Ramos (cell line): Measurements from ENCODE around the gene TMBIM4.
"Not testable (repeated sequence)": the region's sequence is repeated elsewhere in the genome, so short reads cannot be mapped to it uniquely, and the experiment has no call there.

Experiments
- in situ Hi-C: fragments of 300-500 bp; cut with MboI; formaldehyde crosslinking; loops from one replicate; pipeline ENCODE4 v1.14.3; 2022; ENCODE audit warnings: low sequenced_read_pairs; ENCODE audit not compliant: unreplicated experiment

TMBIM4 gene

DNA sequence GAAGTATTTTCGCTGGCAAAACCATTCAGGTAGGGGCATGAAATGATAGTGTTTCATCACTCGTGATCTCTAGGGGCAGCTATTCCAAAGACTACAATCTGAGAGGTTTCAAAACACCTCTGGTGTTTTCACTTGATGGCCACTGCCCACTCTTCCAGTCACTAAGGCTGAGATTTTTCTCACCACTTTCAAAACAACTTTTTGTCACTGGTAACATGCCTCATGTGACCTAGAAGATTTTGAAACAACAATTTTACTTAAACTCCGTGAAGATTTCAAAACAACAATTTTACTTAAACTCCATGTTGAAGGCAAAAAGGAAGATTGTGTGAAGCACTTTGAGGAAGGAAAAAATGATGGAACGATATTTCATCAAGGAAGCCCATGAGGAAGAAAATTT, 18.0 kb upstream of the TMBIM4 start:
- in situ Hi-C loops, result no loop called here

DNA sequence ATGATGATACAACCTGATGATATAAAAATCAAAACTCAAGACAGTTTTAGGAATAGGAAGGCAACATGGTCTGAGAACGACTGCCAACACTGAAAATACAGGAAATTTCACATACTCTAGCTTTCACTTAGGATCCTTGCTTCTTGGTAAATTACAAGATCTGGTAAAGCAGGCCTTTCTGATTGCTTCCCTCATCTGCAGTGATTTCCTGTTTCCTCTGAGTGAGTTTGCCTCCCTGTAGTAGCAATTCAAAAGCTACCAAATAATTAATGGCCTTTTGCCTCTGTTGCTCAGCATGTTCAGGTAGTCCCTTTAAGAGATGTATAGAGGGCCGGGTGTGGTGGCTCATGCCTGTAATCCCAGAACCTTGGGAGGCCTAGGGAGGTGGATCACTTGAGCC, 17.2 kb upstream of the TMBIM4 start:
- in situ Hi-C loops, result no loop called here

DNA sequence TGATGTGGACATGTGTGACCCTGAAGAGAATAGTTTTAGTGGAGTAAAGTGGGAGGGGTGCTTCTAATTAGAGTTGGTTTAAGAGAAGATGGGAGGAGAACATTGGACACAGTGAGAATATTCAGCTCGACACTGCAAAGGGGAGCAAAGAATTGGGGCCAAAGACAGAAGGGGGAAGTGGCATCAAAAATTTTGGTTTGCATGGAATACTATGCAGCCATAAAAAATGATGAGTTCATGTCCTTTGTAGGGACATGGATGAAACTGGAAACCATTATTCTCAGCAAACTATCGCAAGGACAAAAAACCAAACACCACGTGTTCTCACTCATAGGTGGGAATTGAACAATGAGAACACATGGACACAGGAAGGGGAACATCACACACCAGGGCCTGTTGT, 15.0 kb upstream of the TMBIM4 start:
- in situ Hi-C loops, result not testable (repeated sequence)

DNA sequence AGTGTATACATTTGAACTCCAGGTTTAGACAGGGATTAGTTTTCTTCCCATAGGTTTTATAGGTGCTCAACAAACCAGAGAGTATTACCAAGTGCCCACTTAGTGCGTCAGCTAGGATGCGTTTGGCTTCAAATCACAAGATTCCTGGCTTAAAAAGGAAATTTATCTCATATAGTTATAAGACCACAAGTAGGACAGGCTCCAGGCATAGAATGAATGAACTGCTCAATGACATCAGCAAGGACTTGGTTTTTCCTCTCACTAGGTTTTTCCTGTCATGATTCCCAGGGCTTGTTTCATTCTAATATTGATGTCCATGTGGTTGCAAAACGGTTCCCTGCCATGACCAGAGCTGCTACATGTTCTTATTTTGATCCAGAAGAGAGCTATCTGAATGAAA, 13.2 kb upstream of the TMBIM4 start:
- in situ Hi-C loops, result no loop called here

DNA sequence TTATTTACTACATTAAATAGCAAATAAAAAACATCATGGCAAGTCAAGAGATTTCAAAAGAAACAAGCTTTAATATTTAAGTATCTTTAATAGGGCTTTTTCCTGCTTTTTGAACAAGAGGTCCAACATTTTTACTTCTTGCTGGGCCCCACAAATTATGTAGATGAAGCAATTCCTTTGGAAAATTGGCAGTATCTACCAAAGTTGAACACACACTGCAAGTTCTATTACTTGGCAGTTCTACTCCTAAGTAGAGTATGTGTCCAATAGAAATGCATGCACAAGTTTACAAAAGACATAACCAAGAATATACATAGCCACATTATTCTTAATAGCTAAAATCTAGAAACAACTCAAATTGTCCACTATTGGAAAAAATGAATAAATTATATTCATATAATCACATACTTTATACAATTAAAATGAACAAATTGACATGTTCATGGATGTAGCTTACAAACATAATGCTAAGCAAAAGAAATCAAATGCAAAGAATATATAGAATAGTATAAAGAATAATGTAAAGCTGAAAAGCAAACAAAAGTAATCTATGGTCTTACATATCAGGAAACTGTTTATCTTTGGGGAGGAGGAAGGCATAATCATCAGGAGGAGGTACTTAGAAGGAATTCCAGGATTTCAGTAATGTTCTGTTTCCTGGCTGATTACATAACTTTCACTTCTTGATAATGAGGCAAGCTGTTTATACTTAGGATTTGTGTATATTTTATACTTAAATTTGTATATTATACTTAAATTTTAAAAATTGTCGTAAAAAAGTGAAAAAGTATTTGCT, 6.5 kb upstream of the TMBIM4 start:
- in situ Hi-C loops, result no loop called here

DNA sequence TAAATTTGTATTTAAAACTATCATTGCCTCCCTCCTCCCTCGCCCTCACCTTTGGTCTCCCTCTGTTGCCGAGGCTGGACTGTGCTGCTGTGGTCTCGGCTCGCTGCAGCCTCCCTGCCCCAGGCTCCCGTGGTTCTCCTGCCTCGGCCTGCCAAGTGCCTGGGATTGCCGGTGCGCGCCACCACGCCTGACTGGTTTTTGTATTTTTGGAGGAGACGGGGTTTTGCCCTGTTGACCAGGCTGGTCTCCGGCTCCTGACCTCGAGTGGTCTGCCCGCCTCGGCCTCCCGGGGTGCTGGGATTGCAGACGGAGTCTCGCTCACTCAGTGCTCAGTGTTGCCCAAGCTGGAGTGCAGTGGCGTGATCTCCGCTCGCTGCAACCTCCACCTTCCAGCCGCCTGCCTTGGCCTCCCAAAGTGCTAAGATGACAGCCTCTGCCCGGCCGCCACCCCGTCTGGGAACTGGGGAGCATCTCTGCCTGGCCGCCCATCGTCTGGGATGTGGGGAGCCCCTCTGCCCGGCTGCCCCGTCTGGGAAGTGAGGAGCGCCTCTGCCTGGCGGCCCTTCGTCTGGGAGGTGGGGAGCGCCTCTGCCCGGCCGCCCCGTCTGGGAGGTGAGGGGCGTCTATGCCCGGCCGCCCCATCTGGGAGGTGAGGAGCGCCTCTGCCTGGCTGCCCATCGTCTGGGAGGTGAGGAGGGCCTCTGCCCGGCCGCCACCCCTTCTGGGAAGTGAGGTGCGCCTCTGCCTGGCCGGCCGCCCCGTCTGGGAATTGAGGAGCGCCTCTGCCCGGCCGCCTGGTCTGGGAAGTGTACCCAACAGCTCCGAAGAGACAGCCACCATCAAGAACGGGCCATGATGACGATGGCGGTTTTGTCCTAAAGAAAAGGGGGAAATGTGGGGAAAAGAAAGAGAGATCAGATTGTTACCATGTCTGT, 4.9 kb upstream of the TMBIM4 start:
- in situ Hi-C loops, result not testable (repeated sequence)

DNA sequence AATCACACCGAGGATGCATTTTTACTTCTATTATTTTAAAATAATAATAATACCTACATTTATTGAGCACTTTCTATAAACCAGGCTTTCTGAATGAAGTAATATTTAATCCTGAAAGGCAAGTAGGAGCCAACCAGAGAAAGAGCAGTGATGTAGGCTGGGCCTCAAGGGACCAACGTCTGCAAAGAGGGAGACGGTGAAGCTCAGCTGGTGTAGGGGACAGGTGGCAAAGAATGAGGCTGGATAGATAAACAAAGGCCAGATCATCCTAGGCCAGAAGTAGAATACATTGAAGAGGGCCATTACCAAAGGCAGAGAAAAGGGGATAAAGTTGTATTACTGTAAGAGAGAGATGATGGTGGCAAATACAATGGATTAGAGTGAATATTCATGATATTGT, 810 bp upstream of the TMBIM4 start:
- in situ Hi-C loops, result no loop called here

DNA sequence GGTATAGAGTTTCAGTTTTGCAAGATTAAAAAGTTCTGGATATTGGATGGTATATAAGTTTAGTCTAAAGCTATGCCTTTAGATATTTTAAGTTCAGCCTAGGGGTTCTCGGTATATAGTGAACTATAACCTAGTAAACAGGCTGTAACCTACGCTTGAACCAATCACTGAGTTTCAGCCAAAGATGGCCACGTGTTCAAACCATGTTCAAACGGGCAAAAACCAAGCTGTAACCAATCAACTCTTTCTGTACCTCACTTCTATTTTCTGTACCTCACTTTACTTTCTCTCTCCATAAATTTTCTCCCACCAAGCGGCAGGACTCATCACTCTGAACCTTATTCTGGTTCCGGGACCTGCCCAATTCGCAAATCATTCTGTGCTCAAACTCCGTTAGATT, 1.4 kb downstream of the TMBIM4 start:
- in situ Hi-C loops, result no loop called here

DNA sequence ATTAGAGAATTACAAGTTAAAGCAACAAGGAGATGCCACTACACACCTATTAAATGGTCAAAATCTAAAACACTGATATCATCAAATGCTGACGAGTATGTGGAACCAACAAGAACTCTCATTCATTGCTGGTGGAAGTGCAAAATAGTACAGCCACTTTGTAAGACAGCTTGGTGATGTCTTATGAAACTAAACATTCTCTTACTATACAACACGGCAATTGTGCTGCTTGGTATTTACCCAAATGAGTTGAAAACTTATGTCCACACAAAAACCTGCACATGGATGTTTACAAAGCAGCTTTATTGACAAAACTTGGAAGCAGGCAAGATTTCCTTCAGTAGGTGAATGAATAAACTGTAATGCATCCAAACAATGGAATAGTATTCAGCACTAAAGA, 3.2 kb downstream of the TMBIM4 start:
- in situ Hi-C loops, result no loop called here

DNA sequence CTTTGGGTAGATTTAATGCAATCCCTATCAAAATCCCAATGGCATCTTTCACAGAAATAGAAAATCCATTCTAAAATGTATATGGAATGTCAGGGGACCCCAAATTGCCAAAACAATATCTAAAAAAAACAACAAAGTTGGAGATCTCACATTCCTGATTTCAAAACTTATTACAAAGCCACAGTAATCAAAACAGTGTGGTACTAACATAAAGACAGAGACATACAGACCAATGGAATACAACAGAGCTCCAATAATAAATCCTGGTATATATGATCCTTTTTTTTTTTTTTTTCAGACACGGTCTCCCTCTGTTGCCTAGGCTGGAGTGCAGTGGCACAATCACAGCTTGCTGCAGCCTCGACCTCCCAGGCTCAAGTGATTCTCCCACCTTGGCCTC, 4.7 kb downstream of the TMBIM4 start:
- in situ Hi-C loops, result no loop called here

DNA sequence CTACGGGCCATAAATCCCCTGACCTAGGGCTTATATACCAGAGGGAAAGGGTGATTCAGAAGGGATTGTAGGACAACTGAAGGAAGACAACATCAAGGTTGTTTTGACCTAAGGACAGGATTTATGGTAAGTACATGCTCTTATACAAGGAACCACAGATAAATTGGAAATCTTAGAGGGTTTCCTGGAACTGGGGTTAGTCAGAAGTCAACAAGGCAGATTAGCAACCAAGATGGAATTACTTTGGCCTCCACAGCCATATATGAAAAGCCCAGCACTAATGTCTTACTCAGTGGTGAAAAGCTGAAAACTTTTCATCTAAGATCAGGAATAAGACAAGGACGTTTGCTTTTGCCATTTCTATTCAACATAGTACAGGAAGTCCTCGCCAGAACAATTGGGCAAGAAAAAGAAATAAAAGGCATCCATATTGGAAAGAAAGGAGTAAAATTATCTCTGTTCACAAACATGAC, 5.4 kb downstream of the TMBIM4 start:
- in situ Hi-C loops, result no loop called here

DNA sequence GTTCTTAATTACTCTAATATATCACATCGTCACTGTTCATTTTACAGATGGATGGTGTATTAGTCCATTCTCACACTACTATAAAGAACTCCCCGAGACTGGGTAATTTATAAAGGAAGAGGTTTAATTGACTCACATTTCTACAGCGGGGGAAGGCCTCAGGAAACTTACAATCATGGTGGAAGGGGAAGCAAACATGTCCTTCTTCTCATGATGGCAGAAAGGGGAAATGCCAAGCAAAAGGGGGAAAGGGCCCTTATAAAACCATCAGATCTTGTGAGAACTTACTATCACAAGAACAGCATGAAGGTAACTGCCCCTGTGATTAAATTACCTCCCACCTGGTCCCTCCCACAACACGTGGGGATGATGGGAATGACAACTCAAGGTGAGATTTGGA, 6.5 kb downstream of the TMBIM4 start:
- in situ Hi-C loops, result no loop called here

DNA sequence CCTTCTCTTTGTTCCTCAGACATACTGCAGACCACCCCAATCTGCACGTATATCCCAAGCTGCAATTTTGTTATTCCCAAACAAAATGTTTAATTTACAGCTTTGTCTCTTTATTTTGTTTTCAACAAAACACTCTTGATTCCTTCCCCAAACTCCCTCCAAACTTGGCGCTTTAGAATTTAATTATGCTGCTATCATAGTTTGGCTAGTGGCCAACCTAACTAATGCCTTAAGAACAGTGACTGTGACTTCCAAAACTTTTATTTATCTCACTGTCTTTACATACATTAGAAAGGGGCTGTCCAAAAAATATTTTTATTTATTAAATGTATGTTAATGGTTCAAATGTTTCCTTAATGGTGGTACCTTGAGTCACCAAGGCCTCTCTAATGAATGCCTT, 7.1 kb downstream of the TMBIM4 start:
- in situ Hi-C loops, result no loop called here

DNA sequence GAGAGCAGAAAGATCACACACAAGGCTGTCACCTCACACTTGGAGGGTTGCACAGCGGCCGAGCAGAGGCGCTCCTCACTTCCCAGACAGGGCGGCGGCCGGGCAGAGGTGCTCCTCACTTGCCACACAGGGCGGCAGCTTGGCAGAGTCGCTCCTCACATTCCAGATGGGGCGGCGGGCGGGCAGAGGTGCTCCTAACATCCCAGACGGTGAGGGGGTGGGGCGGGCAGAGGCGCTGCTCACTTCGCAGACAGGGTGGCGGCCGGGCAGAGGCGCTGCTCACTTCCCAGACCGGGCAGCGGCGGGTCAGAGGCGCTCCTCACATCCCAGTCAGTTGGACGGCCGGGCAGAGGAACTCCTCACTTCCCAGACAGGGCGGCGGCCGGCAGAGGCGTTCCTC, 9.1 kb downstream of the TMBIM4 start:
- in situ Hi-C loops, result no loop called here

DNA sequence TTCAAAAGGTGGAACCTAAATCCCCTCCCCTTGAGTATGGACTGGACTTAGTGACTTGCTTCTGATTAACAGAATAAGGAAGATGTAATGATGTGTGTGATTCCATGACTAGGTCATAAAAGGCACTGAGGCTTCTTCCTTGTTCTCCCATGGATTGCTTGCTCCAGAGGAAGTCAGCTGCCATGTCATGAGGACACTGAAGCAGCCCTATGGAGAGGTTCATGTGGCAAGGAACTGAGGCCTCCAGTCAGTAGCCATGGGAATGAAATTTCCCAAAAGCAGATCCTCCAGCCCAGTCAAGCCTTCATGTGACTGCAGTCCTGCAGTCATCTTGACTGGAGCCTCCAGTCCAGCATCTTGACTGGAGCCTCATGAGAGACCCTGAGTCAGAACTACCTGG, 10.7 kb downstream of the TMBIM4 start:
- in situ Hi-C loops, result no loop called here

DNA sequence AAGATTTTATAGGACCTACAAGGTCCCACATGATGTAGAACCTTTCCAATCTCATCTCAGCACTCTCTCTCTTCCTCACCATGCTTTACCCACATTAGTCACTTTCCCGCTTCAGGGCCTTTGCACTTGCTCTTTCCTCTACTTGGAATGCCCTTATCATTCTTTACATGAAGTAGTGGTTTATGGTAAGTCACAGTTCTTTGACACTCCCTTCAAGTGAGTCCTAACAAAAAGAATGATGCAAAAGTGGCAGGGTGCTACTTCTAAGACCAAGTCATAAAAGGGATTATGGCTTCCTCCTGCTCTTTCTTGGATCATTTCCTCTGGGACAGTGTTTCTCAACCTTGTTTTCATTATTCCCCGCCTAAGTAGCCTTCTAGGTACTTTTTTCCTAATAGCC, 13.1 kb downstream of the TMBIM4 start:
- in situ Hi-C loops, result no loop called here

DNA sequence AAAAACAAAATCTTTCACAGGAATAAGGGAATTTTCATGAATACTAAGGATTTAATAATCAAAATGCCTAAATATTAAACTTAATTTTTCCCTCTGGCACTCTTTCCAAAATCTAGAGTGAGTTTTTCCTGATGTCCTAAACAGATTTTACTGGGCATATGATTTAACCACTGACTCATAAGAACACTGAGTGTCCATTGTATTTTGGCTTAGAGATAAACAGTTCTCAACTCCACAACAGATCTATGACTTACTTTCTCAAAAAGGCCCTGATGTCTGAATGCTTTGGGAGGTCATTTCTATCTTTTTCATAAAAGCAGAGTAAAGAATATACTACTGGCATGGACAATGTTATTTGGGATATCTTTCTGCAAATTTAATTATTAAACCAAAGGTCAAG, 15.0 kb downstream of the TMBIM4 start:
- in situ Hi-C loops, result no loop called here

DNA sequence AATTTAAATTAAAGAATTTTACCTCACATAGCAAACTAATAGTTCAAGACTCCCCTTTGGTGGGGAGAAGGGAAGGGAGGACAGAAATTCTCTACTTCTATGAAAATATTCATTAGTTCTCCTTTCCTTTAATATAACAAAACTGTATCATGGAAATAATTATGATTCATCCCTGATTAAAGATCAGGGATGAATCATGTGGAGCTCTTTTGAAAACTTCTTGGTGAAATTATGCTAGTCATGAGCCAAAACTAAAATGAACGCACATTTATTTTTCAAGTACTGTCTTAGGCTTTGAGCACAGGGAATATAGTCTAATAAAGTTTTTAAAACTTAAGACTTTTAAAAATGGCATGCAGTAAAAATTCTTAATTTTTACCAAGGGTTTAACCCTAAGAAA, 17.1 kb downstream of the TMBIM4 start:
- in situ Hi-C loops, result no loop called here

DNA sequence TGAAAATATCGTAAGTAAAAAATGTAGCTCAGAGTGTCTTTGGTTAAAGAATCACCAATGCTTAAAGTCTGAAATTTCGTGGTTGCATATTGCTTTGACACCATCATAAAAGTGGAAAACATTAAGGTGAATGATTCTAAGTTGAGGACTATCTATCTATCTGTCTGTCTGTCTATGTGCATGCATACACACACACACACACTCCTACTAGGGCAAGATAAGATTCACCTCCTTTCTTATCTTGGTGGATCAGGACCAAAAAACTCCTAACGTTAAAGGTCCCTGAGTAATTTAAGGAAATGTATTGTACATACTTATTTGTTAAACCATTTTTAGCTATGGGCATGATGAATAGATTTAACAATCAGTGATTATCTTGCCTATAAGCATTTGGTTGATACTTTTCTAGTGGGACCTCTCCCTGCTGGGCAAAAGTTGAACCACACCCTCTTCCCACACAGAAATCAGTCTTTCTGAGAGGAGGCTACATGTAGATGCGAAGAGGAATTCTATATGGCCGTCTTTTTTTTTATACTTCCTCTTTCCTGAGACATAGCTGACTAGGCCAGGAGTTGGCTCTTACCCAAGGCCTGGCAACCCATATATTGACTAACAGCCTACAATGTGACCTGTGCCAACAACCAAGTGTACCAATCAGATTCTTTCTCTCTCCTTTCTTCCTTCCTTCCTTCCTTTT, 19.9 kb downstream of the TMBIM4 start:
- in situ Hi-C loops, result no loop called here

DNA sequence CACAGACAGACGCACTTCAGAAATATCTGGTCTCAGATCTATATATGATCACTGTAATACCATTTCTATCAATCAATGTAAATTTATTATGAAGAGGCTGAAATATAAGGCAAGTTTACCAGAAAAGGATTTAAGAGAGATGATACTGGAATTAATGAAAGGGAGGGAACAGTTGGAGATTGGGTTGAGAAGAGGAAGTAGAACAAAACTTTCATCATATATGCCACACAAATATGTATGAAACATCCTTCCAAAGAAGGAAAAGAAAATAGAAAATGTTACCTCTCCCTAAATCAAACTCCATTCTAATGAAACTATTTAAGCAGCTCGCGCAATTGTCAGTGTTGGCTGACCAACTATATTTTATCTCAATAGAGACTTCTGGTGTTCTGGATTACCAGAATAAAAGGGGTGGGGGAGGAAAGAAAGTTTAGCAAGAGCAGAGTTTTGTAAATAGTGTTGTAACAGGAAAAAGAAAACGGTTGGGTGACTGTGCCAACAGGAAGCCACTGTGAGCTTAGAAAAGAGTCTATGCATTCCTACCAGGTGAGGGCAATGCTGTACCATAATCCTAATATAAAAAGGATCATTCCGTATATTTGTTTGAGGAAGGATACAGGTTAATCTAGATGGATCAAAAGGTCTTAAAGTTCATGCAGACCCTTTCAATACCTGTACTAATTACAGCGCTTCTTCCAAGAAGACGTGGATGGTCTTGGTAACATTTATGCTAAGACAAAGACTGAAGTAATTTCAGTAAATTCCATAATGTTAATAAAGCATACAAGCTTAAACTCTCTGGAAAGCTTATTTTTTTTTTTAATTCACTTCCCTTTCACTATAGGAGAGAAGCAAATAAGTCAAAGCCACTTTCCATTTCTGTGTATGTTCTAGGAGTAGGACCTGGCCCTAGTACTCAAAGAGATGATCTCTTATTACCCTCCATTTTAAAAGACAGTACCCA, 24.7 kb downstream of the TMBIM4 start:
- in situ Hi-C loops, result no loop called here
